ENCODE results near the gene JCAD. TPM values are rescaled to one million over a fixed set of nuclear protein-coding genes. Genes with fewer than 3 reads are reported as not detected.

Gene JCAD
- total RNA-seq, 4 donors from 2014 or later, result 30.0 to 65.3 (median 44.2) TPM

DNA sequence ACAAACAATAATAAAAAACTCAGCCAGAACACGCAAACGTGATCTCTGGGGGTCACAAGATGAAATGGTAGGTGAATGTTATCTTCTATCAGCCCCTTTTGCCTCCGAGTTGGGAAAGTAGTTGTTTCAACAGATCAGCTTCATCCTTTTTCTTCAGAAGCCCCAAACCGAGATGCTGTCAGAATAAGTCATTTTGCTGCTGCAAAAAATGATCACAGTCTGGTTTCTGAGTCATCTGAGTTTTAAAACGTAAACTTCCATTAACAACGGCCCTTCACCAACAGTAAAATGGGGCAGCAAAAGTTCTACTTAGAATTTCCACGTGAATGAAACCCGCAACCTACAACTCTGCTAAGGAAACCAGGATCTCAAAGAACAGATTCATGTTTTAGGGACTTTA, 44.9 kb downstream of the JCAD start:
- Histone ChIP-seq H3K27me3 (no peaks in the 10 kb centered on the region), H3K4me3 (no peak overlapping the region), H3K36me3 (no peaks in the 10 kb centered on the region), H3K4me1 (peaks cover 0 to 29% (median 2%) of the 10 kb centered on the region in 4 donors), H3K9me3 (no peaks in the 10 kb centered on the region), H3K27ac (no peak overlapping the region)
- TF ChIP-seq POLR2A (IDR thresholded peaks at IDR 0.05), result no peak
- no peak for TF ChIP-seq EP300 (IDR thresholded peaks at IDR 0.05)
- TF ChIP-seq, protein P1, sequence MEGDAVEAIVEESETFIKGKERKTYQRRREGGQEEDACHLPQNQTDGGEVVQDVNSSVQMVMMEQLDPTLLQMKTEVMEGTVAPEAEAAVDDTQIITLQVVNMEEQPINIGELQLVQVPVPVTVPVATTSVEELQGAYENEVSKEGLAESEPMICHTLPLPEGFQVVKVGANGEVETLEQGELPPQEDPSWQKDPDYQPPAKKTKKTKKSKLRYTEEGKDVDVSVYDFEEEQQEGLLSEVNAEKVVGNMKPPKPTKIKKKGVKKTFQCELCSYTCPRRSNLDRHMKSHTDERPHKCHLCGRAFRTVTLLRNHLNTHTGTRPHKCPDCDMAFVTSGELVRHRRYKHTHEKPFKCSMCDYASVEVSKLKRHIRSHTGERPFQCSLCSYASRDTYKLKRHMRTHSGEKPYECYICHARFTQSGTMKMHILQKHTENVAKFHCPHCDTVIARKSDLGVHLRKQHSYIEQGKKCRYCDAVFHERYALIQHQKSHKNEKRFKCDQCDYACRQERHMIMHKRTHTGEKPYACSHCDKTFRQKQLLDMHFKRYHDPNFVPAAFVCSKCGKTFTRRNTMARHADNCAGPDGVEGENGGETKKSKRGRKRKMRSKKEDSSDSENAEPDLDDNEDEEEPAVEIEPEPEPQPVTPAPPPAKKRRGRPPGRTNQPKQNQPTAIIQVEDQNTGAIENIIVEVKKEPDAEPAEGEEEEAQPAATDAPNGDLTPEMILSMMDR (IDR thresholded peaks at IDR 0.05), result no peak
- WGBS, 2 donors, result 57 to 66% methylated on average over 8 of the region's 8 CpGs
- no peak for DNase-seq (ENCODE audit: low spot score in 2 of 2)

DNA sequence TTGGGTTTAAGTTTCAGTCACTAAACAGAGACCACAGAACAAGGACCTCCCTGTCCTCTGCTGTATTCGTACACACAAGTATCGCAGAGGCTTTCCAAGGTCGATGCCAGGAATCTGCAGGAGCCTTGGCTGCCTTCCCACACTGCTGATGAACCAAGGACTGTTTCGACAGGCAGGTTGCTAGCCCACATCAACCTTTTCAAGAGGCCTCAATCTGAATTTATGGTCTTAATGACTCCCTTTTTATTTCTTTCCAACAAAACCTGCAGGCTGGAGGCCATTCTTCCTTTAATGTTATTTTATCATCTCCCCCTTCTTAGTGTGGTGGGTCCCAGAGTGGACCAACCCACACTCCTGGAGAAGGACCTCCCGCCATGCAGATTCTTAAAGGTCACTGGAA, 45.6 kb downstream of the JCAD start:
- Histone ChIP-seq H3K27ac (no peak overlapping the region), H3K4me1 (peaks cover 0 to 29% (median 2%) of the 10 kb centered on the region in 4 donors), H3K27me3 (no peaks in the 10 kb centered on the region), H3K36me3 (no peaks in the 10 kb centered on the region), H3K9me3 (no peaks in the 10 kb centered on the region), H3K4me3 (no peak overlapping the region)
- TF ChIP-seq, protein P1 (IDR thresholded peaks at IDR 0.05), result no peak
- TF ChIP-seq POLR2A (IDR thresholded peaks at IDR 0.05) (no peak), EP300 (IDR thresholded peaks at IDR 0.05) (no peak)
- WGBS, 2 donors, result 24% methylated on average over 5 of the region's 5 CpGs
- DNase-seq (ENCODE audit: low spot score in 2 of 2), result no peak

DNA sequence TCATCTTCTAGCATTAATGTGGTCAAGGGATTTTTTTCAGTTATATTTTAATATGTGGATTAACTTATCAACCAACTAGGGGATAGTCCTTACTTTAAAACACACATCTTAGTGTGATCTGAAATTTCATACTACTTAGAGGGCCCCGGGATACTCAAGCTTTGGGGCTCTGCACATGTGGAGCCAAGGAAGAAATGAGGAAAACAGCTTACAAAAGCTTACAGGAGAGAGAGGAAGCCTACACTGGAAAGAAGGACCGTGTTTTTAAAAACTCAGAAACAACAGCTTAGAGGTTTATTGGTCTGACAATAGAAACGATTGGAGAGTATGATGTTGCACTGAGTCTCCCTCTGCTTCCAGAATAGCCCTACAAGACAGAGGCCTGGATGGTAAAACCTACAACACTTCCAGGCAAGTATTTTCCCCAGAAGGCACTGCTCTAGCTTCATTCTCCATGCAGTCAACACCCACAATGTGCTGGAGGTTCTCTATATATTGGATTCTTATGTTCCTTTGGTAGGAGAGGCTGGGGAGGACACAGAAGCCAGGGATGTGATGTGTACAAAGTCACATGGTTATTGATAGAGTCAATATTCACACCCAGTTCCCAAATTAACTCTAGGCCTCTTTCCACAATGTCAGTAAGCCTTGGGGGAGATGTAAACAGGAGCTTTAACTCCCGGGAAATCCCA, 47.3 kb downstream of the JCAD start:
- TF ChIP-seq, protein P1 (IDR thresholded peaks at IDR 0.05), result no peak
- no peak for TF ChIP-seq POLR2A (IDR thresholded peaks at IDR 0.05)
- TF ChIP-seq EP300 (IDR thresholded peaks at IDR 0.05), result no peak
- Histone ChIP-seq H3K27ac (no peak overlapping the region), H3K27me3 (no peaks in the 10 kb centered on the region), H3K36me3 (no peaks in the 10 kb centered on the region), H3K4me3 (no peak overlapping the region), H3K4me1 (peaks cover 0 to 21% (median 0%) of the 10 kb centered on the region in 4 donors), H3K9me3 (no peaks in the 10 kb centered on the region)
- DNase-seq (ENCODE audit: low spot score in 2 of 2), result no peak
- 46 to 54% methylated on average over 4 of the region's 4 CpGs for WGBS, 2 donors

GRCh38 chr10:30011396-30011795, 48.0 kb downstream of the JCAD start:
- H3K9me3 ChIP-seq, result no peaks in the 10 kb centered on the region
- no peaks in the 10 kb centered on the region for H3K27me3 ChIP-seq
- no peaks in the 10 kb centered on the region for H3K36me3 ChIP-seq
- H3K4me1 ChIP-seq, result peaks cover 0 to 16% (median 0%) of the 10 kb centered on the region in 4 donors
- no peak for DNase-seq (ENCODE audit: low spot score in 2 of 2)
- TF ChIP-seq EP300 (IDR thresholded peaks at IDR 0.05), result no peak
- TF ChIP-seq, protein P1 (IDR thresholded peaks at IDR 0.05), result no peak
- TF ChIP-seq POLR2A (IDR thresholded peaks at IDR 0.05), result no peak
- no peak overlapping the region for H3K27ac ChIP-seq
- 65 to 70% methylated on average over 8 of the region's 8 CpGs for WGBS, 2 donors
- no peak overlapping the region for H3K4me3 ChIP-seq

- no peaks in the 10 kb centered on the region for H3K36me3 ChIP-seq
- TF ChIP-seq POLR2A (IDR thresholded peaks at IDR 0.05) (no peak), EP300 (IDR thresholded peaks at IDR 0.05) (no peak)
- TF ChIP-seq, protein P1 (IDR thresholded peaks at IDR 0.05), result no peak
- H3K4me3 ChIP-seq, result no peak overlapping the region
- H3K9me3 ChIP-seq, result no peaks in the 10 kb centered on the region
- peaks cover 0 to 4% (median 0%) of the 10 kb centered on the region in 4 donors for H3K4me1 ChIP-seq
- no peak overlapping the region for H3K27ac ChIP-seq
- H3K27me3 ChIP-seq, result no peaks in the 10 kb centered on the region
- no peak for DNase-seq (ENCODE audit: low spot score in 2 of 2)
- 57 to 67% methylated on average over 3 of the region's 3 CpGs for WGBS, 2 donors
Measured at GRCh38 chr10:30007406-30007805, 52.0 kb downstream of the JCAD start.
